H9 (cell line): ENCODE data around the gene CREB3L2. TPM values are rescaled to one million over a fixed set of nuclear protein-coding genes. Genes with fewer than 3 reads are reported as not detected.

Source experiments
- DNase-seq: peaks from one replicate; pipeline ENCODE4 v3.0.0-alpha.2; 2017
- H2AFZ ChIP-seq: one replicate; pipeline ENCODE4 v1.6.1; 2013; ENCODE audit warnings: mild to moderate bottlenecking, low read length, control low read depth, moderate library complexity
- H2AK5ac ChIP-seq: 2 replicates; pipeline ENCODE4 v1.6.1; 2013; ENCODE audit warnings: low read length, control low read depth, mixed read lengths; ENCODE audit not compliant: insufficient read length
- H2BK120ac ChIP-seq: one replicate; pipeline ENCODE4 v1.6.1; 2013; ENCODE audit warnings: low read depth, mild to moderate bottlenecking, low read length, control low read depth, inconsistent platforms; ENCODE audit not compliant: poor library complexity, severe bottlenecking
- H2BK12ac ChIP-seq: 2 replicates; pipeline ENCODE4 v1.6.1; 2013; ENCODE audit warnings: low read length, control low read depth, mixed read lengths, low read depth; ENCODE audit not compliant: insufficient read length
- H2BK15ac ChIP-seq: 2 replicates; pipeline ENCODE4 v1.6.1; 2013; ENCODE audit warnings: low read depth, low read length, control low read depth
- H2BK20ac ChIP-seq: one replicate; pipeline ENCODE4 v1.6.1; 2013; ENCODE audit warnings: low read depth, mild to moderate bottlenecking, low read length, control low read depth, inconsistent platforms; ENCODE audit not compliant: poor library complexity, severe bottlenecking
- H2BK5ac ChIP-seq: 2 replicates; pipeline ENCODE4 v1.6.1; 2013; ENCODE audit warnings: low read length, control low read depth, mixed read lengths; ENCODE audit not compliant: insufficient read length
- H3K14ac ChIP-seq: 2 replicates; pipeline ENCODE4 v1.6.1; 2013; ENCODE audit warnings: low read length, control low read depth; ENCODE audit not compliant: insufficient read depth
- H3K18ac ChIP-seq: 2 replicates; pipeline ENCODE4 v1.6.1; 2013; ENCODE audit warnings: low read depth, mild to moderate bottlenecking, mixed read lengths, low read length, control low read depth; ENCODE audit not compliant: insufficient read length
- H3K23ac ChIP-seq: 2 replicates; pipeline ENCODE4 v1.6.1; 2013; ENCODE audit warnings: low read length, control low read depth, mixed read lengths, low read depth; ENCODE audit not compliant: insufficient read length
- H3K23me2 ChIP-seq: 2 replicates; pipeline ENCODE4 v1.6.1; 2013; ENCODE audit warnings: low read depth, mild to moderate bottlenecking, mixed read lengths, low read length, control low read depth; ENCODE audit not compliant: insufficient read length, poor library complexity, severe bottlenecking
- H3K27ac ChIP-seq: 2 replicates; pipeline ENCODE4 v1.5.1; 2013; ENCODE audit warnings: low read length, control low read depth, mixed read lengths, low read depth; ENCODE audit not compliant: insufficient read length
- H3K27me3 ChIP-seq: 2 replicates; pipeline ENCODE4 v1.6.1; 2013; ENCODE audit warnings: low read length, control low read depth, inconsistent platforms; ENCODE audit not compliant: insufficient read depth
- H3K4ac ChIP-seq: 2 replicates; pipeline ENCODE4 v1.6.1; 2013; ENCODE audit warnings: low read depth, mild to moderate bottlenecking, control low read depth, inconsistent platforms, low read length, moderate library complexity
- H3K4me1 ChIP-seq: 2 replicates; pipeline ENCODE4 v1.6.1; 2013; ENCODE audit warnings: low read length, control low read depth, inconsistent platforms; ENCODE audit not compliant: insufficient read depth
- H3K4me2 ChIP-seq: 2 replicates; pipeline ENCODE4 v1.6.1; 2013; ENCODE audit warnings: low read length, control low read depth, mixed read lengths; ENCODE audit not compliant: insufficient read length, insufficient read depth
- H3K56ac ChIP-seq: 2 replicates; pipeline ENCODE4 v1.6.1; 2013; ENCODE audit warnings: low read depth, mild to moderate bottlenecking, mixed read lengths, low read length, control low read depth; ENCODE audit not compliant: insufficient read length
- H3K79me1 ChIP-seq: 2 replicates; pipeline ENCODE4 v1.6.1; 2013; ENCODE audit warnings: low read depth, mild to moderate bottlenecking, moderate library complexity, low read length, control low read depth, inconsistent platforms; ENCODE audit not compliant: insufficient read depth, poor library complexity, severe bottlenecking
- H3K79me2 ChIP-seq: 2 replicates; pipeline ENCODE4 v1.6.1; 2013; ENCODE audit warnings: low read length, control low read depth, inconsistent platforms; ENCODE audit not compliant: insufficient read depth
- H3K9ac ChIP-seq: 2 replicates; pipeline ENCODE4 v1.6.1; 2013; ENCODE audit warnings: low read length, control low read depth, mixed read lengths; ENCODE audit not compliant: insufficient read length; ENCODE audit errors: extremely low read depth
- H3K9me3 ChIP-seq: one replicate; pipeline ENCODE4 v1.6.1; 2013; ENCODE audit warnings: low read depth, low read length, inconsistent platforms; ENCODE audit not compliant: control insufficient read depth
- H3T11ph ChIP-seq: one replicate; pipeline ENCODE4 v1.6.1; 2013; ENCODE audit warnings: mild to moderate bottlenecking, low read length, control low read depth, inconsistent platforms
- H4K20me1 ChIP-seq: one replicate; pipeline ENCODE4 v1.6.1; 2013; ENCODE audit not compliant: control insufficient read depth, insufficient read length, insufficient read depth
- H4K5ac ChIP-seq: 2 replicates; pipeline ENCODE4 v1.6.1; 2013; ENCODE audit warnings: low read depth, mild to moderate bottlenecking, mixed read lengths, low read length, control low read depth; ENCODE audit not compliant: insufficient read length
- H4K8ac ChIP-seq: replicated peaks from 2 replicates; pipeline ENCODE4 v1.6.1; 2013; ENCODE audit warnings: low read length, control low read depth, mixed read lengths, low read depth; ENCODE audit not compliant: insufficient read length
- H4K91ac ChIP-seq: 2 replicates; pipeline ENCODE4 v1.6.1; 2013; ENCODE audit warnings: low read depth, mild to moderate bottlenecking, moderate library complexity, mixed read lengths, low read length, control low read depth; ENCODE audit not compliant: insufficient read length
- H3K27ac Mint-ChIP-seq, 3 experiments: 2 replicates in 2 of 3; 3 replicates in 1 of 3; pipeline ENCODE4 v1.8.0; 2020 to 2021; ENCODE audit warnings: mixed read lengths in 3 of 3, mild to moderate bottlenecking in 1 of 3, moderate library complexity in 1 of 3
- H3K27me3 Mint-ChIP-seq: 2 replicates; pipeline ENCODE4 v1.8.0; 2021; ENCODE audit warnings: low read depth, mild to moderate bottlenecking, moderate library complexity, mixed read lengths
- H3K36me3 Mint-ChIP-seq, 3 experiments: 2 replicates in 2 of 3; 3 replicates in 1 of 3; pipeline ENCODE4 v1.8.0; 2020 to 2021; ENCODE audit warnings: low read depth in 3 of 3, mixed read lengths in 3 of 3; ENCODE audit not compliant: insufficient read depth in 1 of 3
- H3K4me1 Mint-ChIP-seq, 2 experiments: 2 replicates each; pipeline ENCODE4 v1.8.0; 2020; ENCODE audit warnings: mixed read lengths in 2 of 2
- H3K4me3 Mint-ChIP-seq, 2 experiments: 2 replicates in 1 of 2; 3 replicates in 1 of 2; pipeline ENCODE4 v1.8.0; 2020 to 2021; ENCODE audit warnings: mild to moderate bottlenecking in 2 of 2, mixed read lengths in 2 of 2, moderate library complexity in 1 of 2
- H3K9me3 Mint-ChIP-seq, 2 experiments: 2 replicates in 1 of 2; 3 replicates in 1 of 2; pipeline ENCODE4 v1.8.0; 2020; ENCODE audit warnings: mild to moderate bottlenecking in 2 of 2, mixed read lengths in 2 of 2, moderate library complexity in 1 of 2
- total RNA-seq: library from RNA; stranded (reverse); gene quantifications from 2 replicates; pipeline ENCODE4 v1.2.1, GENCODE V29; 2021
- TF ChIP-seq, protein P1 (sequence below): fragments of 200-600 bp; sonication (generic); conservative IDR thresholded peaks from 3 replicates; pipeline ENCODE4 v1.8.0; 2021; ENCODE audit warnings: antibody characterized with exemption, mild to moderate bottlenecking

The CREB3L2 gene
- total RNA-seq, 1 experiment from 2014 or later, result 60.7 TPM

DNA sequence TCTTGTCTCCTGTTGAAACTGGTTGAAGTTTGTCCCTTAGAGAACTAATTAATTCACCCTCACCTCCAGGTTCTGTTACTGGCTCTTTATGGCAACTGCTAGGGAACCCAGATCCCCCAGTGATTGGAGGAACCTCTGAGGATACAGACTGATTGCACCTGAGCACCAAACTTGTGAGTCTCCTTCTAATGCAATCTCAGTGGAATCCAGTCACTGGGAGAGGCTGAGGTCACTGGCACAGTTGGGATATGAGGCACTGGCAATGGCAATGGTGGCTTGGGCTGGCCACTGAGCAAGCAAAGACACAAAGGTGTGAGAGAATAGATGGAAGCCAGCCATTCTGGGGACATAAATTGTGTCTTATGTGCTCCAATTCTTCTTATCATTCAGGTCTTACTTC, 149.8 kb downstream of the CREB3L2 start:
- Mint-ChIP-seq H3K36me3 (no peaks in the 10 kb centered on the region; a peak in 1 of 7 replicates), H3K27me3 (peaks cover 33% of the 10 kb centered on the region), H3K27ac (no peak overlapping the region), H3K4me1 (peaks cover 4 to 6% of the 10 kb centered on the region in 2 experiments; a peak in 2 of 4 replicates), H3K4me3 (no peak overlapping the region), H3K9me3 (no peaks in the 10 kb centered on the region)
- TF ChIP-seq, protein P1, sequence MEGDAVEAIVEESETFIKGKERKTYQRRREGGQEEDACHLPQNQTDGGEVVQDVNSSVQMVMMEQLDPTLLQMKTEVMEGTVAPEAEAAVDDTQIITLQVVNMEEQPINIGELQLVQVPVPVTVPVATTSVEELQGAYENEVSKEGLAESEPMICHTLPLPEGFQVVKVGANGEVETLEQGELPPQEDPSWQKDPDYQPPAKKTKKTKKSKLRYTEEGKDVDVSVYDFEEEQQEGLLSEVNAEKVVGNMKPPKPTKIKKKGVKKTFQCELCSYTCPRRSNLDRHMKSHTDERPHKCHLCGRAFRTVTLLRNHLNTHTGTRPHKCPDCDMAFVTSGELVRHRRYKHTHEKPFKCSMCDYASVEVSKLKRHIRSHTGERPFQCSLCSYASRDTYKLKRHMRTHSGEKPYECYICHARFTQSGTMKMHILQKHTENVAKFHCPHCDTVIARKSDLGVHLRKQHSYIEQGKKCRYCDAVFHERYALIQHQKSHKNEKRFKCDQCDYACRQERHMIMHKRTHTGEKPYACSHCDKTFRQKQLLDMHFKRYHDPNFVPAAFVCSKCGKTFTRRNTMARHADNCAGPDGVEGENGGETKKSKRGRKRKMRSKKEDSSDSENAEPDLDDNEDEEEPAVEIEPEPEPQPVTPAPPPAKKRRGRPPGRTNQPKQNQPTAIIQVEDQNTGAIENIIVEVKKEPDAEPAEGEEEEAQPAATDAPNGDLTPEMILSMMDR, result no peak
- Histone ChIP-seq H3K23me2 (peaks cover 4% of the 10 kb centered on the region), H2AFZ (no peak overlapping the region), H3K56ac (no peak overlapping the region), H3K9me3 (no peaks in the 10 kb centered on the region), H4K91ac (no peak overlapping the region), H2BK120ac (no peak overlapping the region), H3K14ac (no peak overlapping the region; the same call in 1 of the 2 replicates), H2BK5ac (no peak overlapping the region), H3K4ac (no peak overlapping the region), H3K27ac (no peak overlapping the region), H2AK5ac (no peak overlapping the region), H4K5ac (no peak overlapping the region), H3K4me2 (no peak overlapping the region), H3T11ph (no peak overlapping the region), H3K9ac (no peak overlapping the region), H3K4me1 (0 out of 2 replicates have a peak, but pooled peaks cover 3% of the 10 kb centered on the region), H2BK15ac (no peak overlapping the region), H3K23ac (no peak overlapping the region), H2BK12ac (no peak overlapping the region), H3K27me3 (peaks cover 16% of the 10 kb centered on the region), H4K20me1 (no peaks in the 10 kb centered on the region), H3K79me2 (no peaks in the 10 kb centered on the region), H2BK20ac (no peak overlapping the region), H4K8ac (no peak overlapping the region), H3K18ac (no peak overlapping the region), H3K79me1 (no peaks in the 10 kb centered on the region)
- DNase-seq, result no peak
